HL-60/S4 (cell line): ENCODE measurements around the gene MRPS31.
"Not testable (repeated sequence)": the region's sequence is repeated elsewhere in the genome, so short reads cannot be mapped to it uniquely, and the experiment has no call there.

ENCODE experiments used
- in situ Hi-C: fragments of 300-500 bp; cut with MboI; formaldehyde crosslinking; loops from 2 replicates; pipeline ENCODE4 v1.14.3; 2022; ENCODE audit warnings: low sequenced_read_pairs

MRPS31 gene

GRCh38 chr13:40765602-40766001, 5.4 kb downstream of the MRPS31 start:
- in situ Hi-C loops: no loop called here

- in situ Hi-C loops: no loop called here
Measured at GRCh38 chr13:40764587-40765403, 6.2 kb downstream of the MRPS31 start.

GRCh38 chr13:40762849-40763248, 8.1 kb downstream of the MRPS31 start:
- in situ Hi-C loops: no loop called here

- in situ Hi-C loops: no loop called here
Measured at GRCh38 chr13:40758811-40759210, 12.2 kb downstream of the MRPS31 start.

- in situ Hi-C loops: no loop called here
Measured at GRCh38 chr13:40756042-40756441, 14.9 kb downstream of the MRPS31 start.

GRCh38 chr13:40755082-40755700, 15.8 kb downstream of the MRPS31 start:
- in situ Hi-C loops: no loop called here

- in situ Hi-C loops: no loop called here
Measured at GRCh38 chr13:40749327-40749726, 21.7 kb downstream of the MRPS31 start.

- in situ Hi-C loops: not testable (repeated sequence)
Measured at GRCh38 chr13:40735232-40735548, 35.8 kb downstream of the MRPS31 start.

GRCh38 chr13:40734536-40735231, 36.3 kb downstream of the MRPS31 start:
- in situ Hi-C loops: not testable (repeated sequence)

- in situ Hi-C loops: no loop called here
Measured at GRCh38 chr13:40732658-40733057, 38.3 kb downstream of the MRPS31 start.

GRCh38 chr13:40728595-40728994, 42.4 kb downstream of the MRPS31 start:
- in situ Hi-C loops: no loop called here

- in situ Hi-C loops: not testable (repeated sequence)
Measured at GRCh38 chr13:40714433-40714832, 56.6 kb downstream of the MRPS31 start.

GRCh38 chr13:40706439-40706838, 64.6 kb downstream of the MRPS31 start:
- in situ Hi-C loops: no loop called here

GRCh38 chr13:40697711-40698110, 73.3 kb downstream of the MRPS31 start:
- in situ Hi-C loops: loop anchor here (25.0 kb wide), 2 partner anchors 635 to 1010 kb away; no protein-coding TSS in a partner anchor

- in situ Hi-C loops: loop anchor here (25.0 kb wide), 2 partner anchors 632 to 1007 kb away; no protein-coding TSS in a partner anchor
Measured at GRCh38 chr13:40694426-40694825, 76.6 kb downstream of the MRPS31 start.

- in situ Hi-C loops: loop anchor here (25.0 kb wide), 2 partner anchors 631 to 1006 kb away; no protein-coding TSS in a partner anchor
Measured at GRCh38 chr13:40692946-40693345, 78.0 kb downstream of the MRPS31 start.

GRCh38 chr13:40688781-40689180, 82.2 kb downstream of the MRPS31 start:
- in situ Hi-C loops: loop anchor here (25.0 kb wide), 2 partner anchors 626 to 1001 kb away; no protein-coding TSS in a partner anchor

- in situ Hi-C loops: loop anchor here (25.0 kb wide), 2 partner anchors 620 to 995 kb away; no protein-coding TSS in a partner anchor
Measured at GRCh38 chr13:40682449-40683240, 88.3 kb downstream of the MRPS31 start.

- in situ Hi-C loops: loop anchor here (25.0 kb wide), 2 partner anchors 619 to 994 kb away; no protein-coding TSS in a partner anchor
Measured at GRCh38 chr13:40681341-40682146, 89.4 kb downstream of the MRPS31 start.
